SU-DHL-6 (cell line): ENCODE data around the gene PDE4D.

Experiments used
- H2AFZ ChIP-seq: fragments of 200-600 bp; sonication (generic); 2 replicates; pipeline ENCODE4 v1.6.1; 2014; ENCODE audit warnings: low read depth, mild to moderate bottlenecking, moderate library complexity, mixed read lengths, antibody characterized with exemption, low read length; ENCODE audit not compliant: severe bottlenecking
- H3F3A ChIP-seq: fragments of 200-600 bp; shearing (Covaris generic); 2 replicates; pipeline ENCODE4 v1.6.0; 2016; ENCODE audit warnings: antibody characterized with exemption, mild to moderate bottlenecking; ENCODE audit not compliant: insufficient read depth
- H3K27ac ChIP-seq: fragments of 200-600 bp; sonication (generic); 2 replicates; pipeline ENCODE4 v1.5.1; 2016; ENCODE audit warnings: low read depth, mild to moderate bottlenecking, low read length, moderate library complexity, mixed read lengths
- H3K27me3 ChIP-seq: fragments of 200-600 bp; sonication (generic), shearing (Covaris generic); 2 replicates; pipeline ENCODE4 v1.6.0; 2014; ENCODE audit warnings: mild to moderate bottlenecking, low read length
- H3K36me3 ChIP-seq: fragments of 200-600 bp; sonication (generic); 2 replicates; pipeline ENCODE4 v1.6.1; 2014; ENCODE audit warnings: mild to moderate bottlenecking, low read length, mixed read lengths
- H3K4me2 ChIP-seq: fragments of 300-600, 200-600 bp; shearing (Covaris generic), sonication (generic); 2 replicates; pipeline ENCODE4 v1.6.0; 2014; ENCODE audit warnings: low read length, low read depth, mild to moderate bottlenecking; ENCODE audit not compliant: poor library complexity, severe bottlenecking
- H3K4me3 ChIP-seq: fragments of 200-600 bp; sonication (generic); 2 replicates; pipeline ENCODE4 v1.5.1; 2014; ENCODE audit warnings: antibody characterized with exemption, low read length, mild to moderate bottlenecking, mixed read lengths; ENCODE audit not compliant: insufficient read depth, poor library complexity, severe bottlenecking
- H3K79me2 ChIP-seq: fragments of 200-600 bp; sonication (generic); 2 replicates; pipeline ENCODE4 v1.6.1; 2014; ENCODE audit warnings: mild to moderate bottlenecking, low read length, moderate library complexity; ENCODE audit not compliant: insufficient read depth
- H3K9ac ChIP-seq: fragments of 200-600 bp; sonication (generic); 2 replicates; pipeline ENCODE4 v1.7.0; 2014; ENCODE audit warnings: mild to moderate bottlenecking, low read length
- H3K9me2 ChIP-seq: fragments of 200-600 bp; sonication (generic); replicated peaks from 2 replicates; pipeline ENCODE4 v1.6.1; 2014; ENCODE audit warnings: low read length; ENCODE audit not compliant: insufficient read depth
- H3K9me3 ChIP-seq: fragments of 200-600 bp; sonication (generic); 2 replicates; pipeline ENCODE4 v1.6.1; 2014; ENCODE audit warnings: low read length, mixed read lengths; ENCODE audit not compliant: insufficient read depth
- H4K20me1 ChIP-seq: fragments of 200-600 bp; sonication (generic); 2 replicates; pipeline ENCODE4 v1.6.1; 2014; ENCODE audit warnings: low read depth, mild to moderate bottlenecking, antibody characterized with exemption, low read length, moderate library complexity, mixed read lengths
- CTCF ChIP-seq: fragments of 200-600 bp; sonication (generic); IDR thresholded peaks from one replicate; pipeline ENCODE4 v1.5.1; 2017; ENCODE audit warnings: antibody characterized with exemption, mild to moderate bottlenecking, low read length, moderate library complexity; ENCODE audit not compliant: insufficient read depth, poor library complexity, severe bottlenecking
- EZH2phosphoT487 ChIP-seq: fragments of 200-600 bp; sonication (generic), shearing (Covaris generic); conservative IDR thresholded peaks from 2 replicates; pipeline ENCODE4 v1.6.1; 2018; ENCODE audit warnings: mild to moderate bottlenecking, antibody characterized with exemption, low read length, moderate library complexity, mixed read lengths

PDE4D gene

DNA sequence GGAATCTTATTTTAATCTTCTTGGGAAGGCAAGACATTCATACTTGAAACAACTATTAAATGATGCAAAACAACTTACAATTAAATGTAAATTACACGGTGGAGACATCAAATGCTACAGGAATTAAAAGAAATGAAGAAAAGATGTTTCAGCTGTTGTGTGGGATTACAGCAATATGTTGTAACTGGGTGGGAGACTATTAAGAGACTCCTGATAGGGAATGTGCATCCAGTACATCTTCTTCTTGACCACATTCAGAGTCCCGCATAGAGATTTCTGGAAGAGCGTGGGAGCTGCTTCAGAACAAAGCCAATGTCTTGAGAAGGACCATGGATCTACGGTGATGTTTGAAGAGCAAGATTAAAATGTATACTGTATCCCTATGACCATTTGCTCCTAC lies 199.1 kb downstream of the PDE4D start:
- Histone ChIP-seq H3K4me3 (no peak overlapping the region), H3K4me2 (no peak overlapping the region), H3K27me3 (no peaks in the 10 kb centered on the region), H3K36me3 (no peaks in the 10 kb centered on the region), H3K79me2 (no peaks in the 10 kb centered on the region), H4K20me1 (no peaks in the 10 kb centered on the region), H3F3A (no peaks in the 10 kb centered on the region), H3K9me2 (no peaks in the 10 kb centered on the region), H3K27ac (no peak overlapping the region), H3K9ac (no peak overlapping the region), H2AFZ (no peak overlapping the region), H3K9me3 (no peaks in the 10 kb centered on the region)
- TF ChIP-seq CTCF (no peak), EZH2phosphoT487 (no peak)

- Histone ChIP-seq H3K27me3 (no peaks in the 10 kb centered on the region), H4K20me1 (no peaks in the 10 kb centered on the region), H3K4me2 (no peak overlapping the region), H3K36me3 (no peaks in the 10 kb centered on the region), H3K79me2 (no peaks in the 10 kb centered on the region), H3K9me3 (no peaks in the 10 kb centered on the region), H3F3A (no peaks in the 10 kb centered on the region), H3K4me3 (no peak overlapping the region), H2AFZ (no peak overlapping the region), H3K9me2 (no peaks in the 10 kb centered on the region), H3K9ac (no peak overlapping the region), H3K27ac (no peak overlapping the region)
- TF ChIP-seq CTCF = no peak
- no peak for TF ChIP-seq EZH2phosphoT487
Observed at GRCh38 chr5:59693492-59694309, 199.8 kb downstream of the PDE4D start.

GRCh38 chr5:59685793-59686192 lies 207.7 kb downstream of the PDE4D start:
- no peaks in the 10 kb centered on the region for H4K20me1 ChIP-seq

More at GRCh38 chr5:59685793-59686192, 207.7 kb downstream of the PDE4D start:
- Histone ChIP-seq H3K4me2 (no peak overlapping the region), H2AFZ (no peak overlapping the region), H3K27ac (no peak overlapping the region), H3F3A (no peaks in the 10 kb centered on the region), H3K9me2 (no peaks in the 10 kb centered on the region), H3K9ac (no peak overlapping the region), H3K27me3 (no peaks in the 10 kb centered on the region), H3K79me2 (no peaks in the 10 kb centered on the region), H3K4me3 (no peak overlapping the region), H3K9me3 (no peaks in the 10 kb centered on the region), H3K36me3 (no peaks in the 10 kb centered on the region)
- TF ChIP-seq CTCF = no peak
- no peak for TF ChIP-seq EZH2phosphoT487
